ENCODE data around the gene MKRN2OS.

The MKRN2OS gene

GRCh38 chr3:12545473-12545791 is at the start of gene MKRN2OS:
MKRN2OS (minus strand) TSS chr3:12545499; CDS start chr3:12545464, 35 bp downstream.
- intact Hi-C loops (cut with DNase I) = no loop called here
- DNase-seq = no peak

- peak in 1 of 10 donors; percentile 21 for DNase-seq
- intact Hi-C loops (cut with DNase I) = no loop called here
These were observed 48.2 kb upstream of the MKRN2OS start for GRCh38 chr3:12593473-12593872.

- intact Hi-C loops (cut with DNase I) = no loop called here
- no peak for DNase-seq
These were observed 46.9 kb upstream of the MKRN2OS start for GRCh38 chr3:12591997-12592715.

- intact Hi-C loops (cut with DNase I) = no loop called here
- no peak for DNase-seq
These were observed 46.2 kb upstream of the MKRN2OS start for GRCh38 chr3:12591456-12591855.

- no peak for DNase-seq
- intact Hi-C loops (cut with DNase I) = no loop called here
These were observed 44.8 kb upstream of the MKRN2OS start for GRCh38 chr3:12590096-12590495.

- intact Hi-C loops (cut with DNase I) = no loop called here
- DNase-seq = no peak
These were observed 43.0 kb upstream of the MKRN2OS start for GRCh38 chr3:12588039-12589009.

- intact Hi-C loops (cut with DNase I) = no loop called here
- no peak for DNase-seq
These were observed 41.1 kb upstream of the MKRN2OS start for GRCh38 chr3:12586403-12586802.

GRCh38 chr3:12585970-12586369 is 40.7 kb upstream of the MKRN2OS start:
- no peak for DNase-seq
- intact Hi-C loops (cut with DNase I) = no loop called here

- no peak for DNase-seq
- intact Hi-C loops (cut with DNase I) = no loop called here
These were observed 39.9 kb upstream of the MKRN2OS start for GRCh38 chr3:12585181-12585580.

- DNase-seq = no peak
- intact Hi-C loops (cut with DNase I) = no loop called here
These were observed 38.8 kb upstream of the MKRN2OS start for GRCh38 chr3:12584083-12584482.

- no peak for DNase-seq
- intact Hi-C loops (cut with DNase I) = no loop called here
These were observed 38.0 kb upstream of the MKRN2OS start for GRCh38 chr3:12583280-12583679.

- DNase-seq = no peak
- intact Hi-C loops (cut with DNase I) = no loop called here
These were observed 37.4 kb upstream of the MKRN2OS start for GRCh38 chr3:12582730-12583129.

- intact Hi-C loops (cut with DNase I) = no loop called here
- no peak for DNase-seq
These were observed 34.6 kb upstream of the MKRN2OS start for GRCh38 chr3:12579905-12580304.

- intact Hi-C loops (cut with DNase I) = no loop called here
- DNase-seq = no peak
These were observed 34.2 kb upstream of the MKRN2OS start for GRCh38 chr3:12579456-12579855.

GRCh38 chr3:12578742-12579141 is 33.4 kb upstream of the MKRN2OS start:
- intact Hi-C loops (cut with DNase I) = no loop called here
- DNase-seq = no peak

GRCh38 chr3:12577379-12577778 is 32.1 kb upstream of the MKRN2OS start:
- no peak for DNase-seq
- intact Hi-C loops (cut with DNase I) = no loop called here

GRCh38 chr3:12574661-12575060 is 29.4 kb upstream of the MKRN2OS start:
- intact Hi-C loops (cut with DNase I) = no loop called here
- DNase-seq = no peak

- intact Hi-C loops (cut with DNase I) = no loop called here
- no peak for DNase-seq
These were observed 28.8 kb upstream of the MKRN2OS start for GRCh38 chr3:12574131-12574530.

GRCh38 chr3:12571986-12572385 is 26.7 kb upstream of the MKRN2OS start:
- intact Hi-C loops (cut with DNase I) = no loop called here
- no peak for DNase-seq

GRCh38 chr3:12569836-12570235 is 24.5 kb upstream of the MKRN2OS start:
- intact Hi-C loops (cut with DNase I) = no loop called here
- DNase-seq = no peak

GRCh38 chr3:12568747-12569146 is 23.4 kb upstream of the MKRN2OS start:
- intact Hi-C loops (cut with DNase I) = no loop called here
- DNase-seq = no peak

- DNase-seq = no peak
- intact Hi-C loops (cut with DNase I) = no loop called here
These were observed 21.7 kb upstream of the MKRN2OS start for GRCh38 chr3:12566976-12567375.
